Right atrium auricular region (tissue), 2 donors: ENCODE data around the gene SLC44A4. TPM values are rescaled to one million over a fixed set of nuclear protein-coding genes. Genes with fewer than 3 reads are reported as not detected.

ENCODE experiments used
- DNase-seq: peaks from one replicate; pipeline ENCODE4 v3.0.0-alpha.2; 2019; ENCODE audit warnings: low spot score
- H3K27ac ChIP-seq, 2 donors: fragments of 200-600 bp; sonication (generic); 1 replicate in 1 of 2; 2 replicates in 1 of 2; pipeline ENCODE4 v1.5.1; 2016 to 2019
- H3K27me3 ChIP-seq, 2 donors: fragments of 200-600 bp; sonication (generic); one replicate each; pipeline versions ENCODE4 v1.5.1 to v1.6.0; 2017 to 2019
- H3K36me3 ChIP-seq: fragments of 200-600 bp; sonication (generic); one replicate; pipeline ENCODE4 v1.5.1; 2016
- H3K4me1 ChIP-seq, 2 donors: fragments of 200-600 bp; sonication (generic); one replicate each; pipeline versions ENCODE4 v1.5.1 to v1.6.0; 2017 to 2019
- H3K4me3 ChIP-seq, 2 donors: fragments of 200-600 bp; sonication (generic); 1 replicate in 1 of 2; 2 replicates in 1 of 2; pipeline ENCODE4 v1.5.1; 2017 to 2019; ENCODE audit warnings: mild to moderate bottlenecking in 1 of 2, moderate library complexity in 1 of 2
- H3K9me3 ChIP-seq, 2 donors: fragments of 200-600 bp; sonication (generic); one replicate each; pipeline ENCODE4 v1.5.1; 2019
- total RNA-seq, 2 donors: library from RNA; depleted of rRNA; stranded (reverse); fragments of >200 nt; gene quantifications; one replicate each; pipeline ENCODE4 v1.1.0, GENCODE V29; 2016
- TF ChIP-seq, protein P1 (sequence below), 2 donors: fragments of 200-600 bp; sonication (generic); IDR thresholded peaks; one replicate each; pipeline ENCODE4 v1.5.1; 2019; ENCODE audit warnings: antibody characterized with exemption in 2 of 2

SLC44A4 gene
- total RNA-seq, 2 donors from 2014 or later, result not detected

DNA sequence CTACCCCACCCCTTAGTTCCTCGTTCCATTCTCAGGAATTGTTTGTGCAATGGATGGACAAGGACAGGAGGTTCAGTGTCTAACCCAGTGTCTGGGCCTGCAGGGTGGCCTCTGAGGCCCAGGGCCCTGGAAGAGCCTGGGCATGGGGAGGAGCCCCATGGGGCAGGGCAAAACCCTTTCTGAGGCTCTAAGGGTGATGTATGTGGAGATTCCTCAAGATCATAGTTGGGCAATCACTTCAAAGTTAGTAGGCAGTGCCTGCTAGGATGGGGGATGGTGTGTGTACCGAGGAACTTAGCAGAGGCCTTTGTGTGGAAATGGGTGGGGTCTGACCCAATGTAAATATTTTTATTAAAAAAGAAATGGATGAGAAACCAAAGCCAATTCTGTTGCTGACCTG, 42.0 kb upstream of the SLC44A4 start:
- Histone ChIP-seq H3K27me3 (no peaks in the 10 kb centered on the region), H3K4me1 (no peaks in the 10 kb centered on the region), H3K9me3 (no peaks in the 10 kb centered on the region), H3K4me3 (no peak overlapping the region), H3K36me3 (no peaks in the 10 kb centered on the region), H3K27ac (no peak overlapping the region)
- DNase-seq, result no peak
- TF ChIP-seq, protein P1, sequence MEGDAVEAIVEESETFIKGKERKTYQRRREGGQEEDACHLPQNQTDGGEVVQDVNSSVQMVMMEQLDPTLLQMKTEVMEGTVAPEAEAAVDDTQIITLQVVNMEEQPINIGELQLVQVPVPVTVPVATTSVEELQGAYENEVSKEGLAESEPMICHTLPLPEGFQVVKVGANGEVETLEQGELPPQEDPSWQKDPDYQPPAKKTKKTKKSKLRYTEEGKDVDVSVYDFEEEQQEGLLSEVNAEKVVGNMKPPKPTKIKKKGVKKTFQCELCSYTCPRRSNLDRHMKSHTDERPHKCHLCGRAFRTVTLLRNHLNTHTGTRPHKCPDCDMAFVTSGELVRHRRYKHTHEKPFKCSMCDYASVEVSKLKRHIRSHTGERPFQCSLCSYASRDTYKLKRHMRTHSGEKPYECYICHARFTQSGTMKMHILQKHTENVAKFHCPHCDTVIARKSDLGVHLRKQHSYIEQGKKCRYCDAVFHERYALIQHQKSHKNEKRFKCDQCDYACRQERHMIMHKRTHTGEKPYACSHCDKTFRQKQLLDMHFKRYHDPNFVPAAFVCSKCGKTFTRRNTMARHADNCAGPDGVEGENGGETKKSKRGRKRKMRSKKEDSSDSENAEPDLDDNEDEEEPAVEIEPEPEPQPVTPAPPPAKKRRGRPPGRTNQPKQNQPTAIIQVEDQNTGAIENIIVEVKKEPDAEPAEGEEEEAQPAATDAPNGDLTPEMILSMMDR (IDR thresholded peaks at IDR 0.05), result no peak

DNA sequence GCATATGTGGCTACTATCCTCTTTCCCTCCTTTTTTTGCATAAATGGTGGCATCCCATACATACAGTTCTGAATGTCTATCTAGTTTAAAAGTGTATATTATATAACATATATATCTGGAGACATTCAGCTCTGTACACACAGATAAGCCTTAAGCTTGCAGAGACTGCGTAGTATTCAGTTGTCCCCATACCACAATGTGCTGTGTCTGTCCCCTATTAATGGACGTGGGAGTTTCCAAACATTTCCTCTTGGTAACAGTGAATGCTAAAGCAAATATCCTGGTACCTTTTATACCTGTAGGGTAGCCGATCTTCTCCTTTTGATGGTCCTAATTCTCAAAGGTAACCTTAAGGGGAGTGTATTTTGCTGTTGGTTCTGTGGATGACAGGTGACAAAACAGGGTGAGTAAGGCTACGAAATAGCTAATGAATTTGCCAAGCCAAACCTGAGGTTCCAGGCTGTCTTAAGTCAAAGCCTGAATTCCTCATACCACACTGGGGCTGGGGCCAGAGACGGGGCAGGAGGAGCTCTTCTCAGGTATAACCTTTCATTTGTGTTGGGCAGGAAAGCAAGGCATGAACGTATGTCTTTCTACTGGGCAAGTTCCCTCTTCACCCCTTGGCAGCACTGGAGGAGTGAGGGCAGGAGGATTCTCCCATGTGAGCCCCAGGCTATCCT, 41.0 kb upstream of the SLC44A4 start:
- Histone ChIP-seq H3K27me3 (no peaks in the 10 kb centered on the region), H3K27ac (no peak overlapping the region), H3K4me3 (no peak overlapping the region), H3K36me3 (no peaks in the 10 kb centered on the region), H3K4me1 (no peaks in the 10 kb centered on the region), H3K9me3 (no peaks in the 10 kb centered on the region)
- TF ChIP-seq, protein P1 (IDR thresholded peaks at IDR 0.05), result no peak
- DNase-seq, result no peak

DNA sequence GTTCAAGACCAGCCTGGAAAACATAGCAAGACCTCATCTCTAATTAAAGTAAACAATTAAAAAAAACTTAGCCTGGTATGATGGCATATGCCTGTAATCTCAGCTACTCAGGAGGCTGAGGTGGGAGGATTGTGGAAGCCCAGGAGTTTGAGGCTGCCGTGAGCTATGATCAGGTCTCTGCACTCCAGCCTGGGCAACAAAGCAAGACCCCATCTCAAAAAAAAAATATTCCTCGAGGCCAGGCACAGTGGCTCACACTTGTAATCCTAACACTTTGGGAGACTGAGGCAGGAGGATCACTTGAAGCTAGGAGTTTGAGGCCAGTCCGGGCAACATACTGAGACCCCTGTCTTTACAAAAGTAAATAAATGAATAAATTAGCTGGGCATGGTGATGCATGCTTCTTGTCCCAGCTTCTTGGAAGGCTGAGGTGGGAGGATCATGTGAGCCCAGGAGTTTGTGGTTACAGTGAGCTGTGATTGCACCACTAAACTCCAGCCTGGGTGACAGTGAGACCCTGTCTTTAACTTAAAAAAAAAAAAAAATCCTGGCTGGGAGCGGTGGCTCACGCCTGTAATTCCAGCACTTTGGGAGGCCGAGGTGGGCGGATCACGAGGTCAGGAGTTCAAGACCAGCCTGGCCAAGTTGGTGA, 39.4 kb upstream of the SLC44A4 start:
- H3K27me3 ChIP-seq, result no peaks in the 10 kb centered on the region
- no peak overlapping the region for H3K4me3 ChIP-seq
- no peaks in the 10 kb centered on the region for H3K36me3 ChIP-seq
- no peak overlapping the region for H3K27ac ChIP-seq
- no peak for DNase-seq
- TF ChIP-seq, protein P1 (IDR thresholded peaks at IDR 0.05), result no peak
- H3K4me1 ChIP-seq, result no peaks in the 10 kb centered on the region
- H3K9me3 ChIP-seq, result no peaks in the 10 kb centered on the region

DNA sequence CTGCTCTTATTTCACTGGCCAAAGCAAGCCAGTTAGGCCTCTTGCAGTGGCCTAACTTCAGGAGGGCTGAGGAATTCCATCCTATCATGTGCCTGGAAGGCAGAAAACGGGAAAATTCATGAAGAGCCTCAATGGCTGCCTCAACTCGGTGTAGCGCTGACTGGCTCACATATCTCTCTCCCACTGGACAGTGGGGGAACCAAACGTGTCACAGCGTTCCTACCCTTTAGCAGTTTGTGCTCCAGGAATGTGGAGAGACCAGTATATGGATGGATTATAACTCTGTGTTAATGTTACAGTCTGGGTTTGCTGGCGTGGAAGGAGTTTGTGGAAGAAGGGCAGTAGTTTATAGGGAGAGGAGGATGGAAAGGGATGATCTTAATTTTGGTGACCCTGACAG, 37.0 kb upstream of the SLC44A4 start:
- TF ChIP-seq, protein P1 (IDR thresholded peaks at IDR 0.05), result no peak
- no peak overlapping the region for H3K4me3 ChIP-seq
- no peaks in the 10 kb centered on the region for H3K4me1 ChIP-seq
- H3K36me3 ChIP-seq, result no peaks in the 10 kb centered on the region
- H3K27me3 ChIP-seq, result no peaks in the 10 kb centered on the region
- H3K27ac ChIP-seq, result no peak overlapping the region
- no peaks in the 10 kb centered on the region for H3K9me3 ChIP-seq
- DNase-seq, result no peak

DNA sequence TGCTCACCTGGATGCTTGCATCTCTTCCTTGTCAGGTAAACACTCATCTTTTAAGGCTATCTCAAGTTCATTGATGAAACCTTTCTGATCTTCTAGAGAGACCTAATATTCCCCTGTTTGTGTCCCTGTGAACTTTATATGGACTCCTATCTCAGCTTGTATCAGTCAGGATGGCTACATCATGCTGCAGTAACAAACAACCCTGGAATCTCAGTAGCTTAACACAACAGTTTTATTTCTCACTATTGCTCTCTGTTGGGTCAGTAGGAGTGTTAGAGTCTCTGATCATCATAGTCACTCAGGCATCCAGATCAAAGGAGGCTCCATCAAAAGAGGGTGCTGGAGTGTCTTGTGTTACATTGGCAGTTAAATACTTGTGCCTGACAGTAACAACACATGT, 36.6 kb upstream of the SLC44A4 start:
- H3K9me3 ChIP-seq, result no peaks in the 10 kb centered on the region
- no peaks in the 10 kb centered on the region for H3K4me1 ChIP-seq
- no peak for DNase-seq
- no peak overlapping the region for H3K27ac ChIP-seq
- no peak overlapping the region for H3K4me3 ChIP-seq
- H3K36me3 ChIP-seq, result no peaks in the 10 kb centered on the region
- no peaks in the 10 kb centered on the region for H3K27me3 ChIP-seq
- TF ChIP-seq, protein P1 (IDR thresholded peaks at IDR 0.05), result no peak
